GM12872 (cell line): ENCODE results near the gene PREX1.

Source experiments
- TF ChIP-seq, protein P1 (sequence below): IDR thresholded peaks from 3 replicates; pipeline ENCODE4 v1.5.1; 2011; ENCODE audit warnings: low read depth, mild to moderate bottlenecking, low read length, moderate library complexity; ENCODE audit not compliant: insufficient read depth

PREX1 gene

DNA sequence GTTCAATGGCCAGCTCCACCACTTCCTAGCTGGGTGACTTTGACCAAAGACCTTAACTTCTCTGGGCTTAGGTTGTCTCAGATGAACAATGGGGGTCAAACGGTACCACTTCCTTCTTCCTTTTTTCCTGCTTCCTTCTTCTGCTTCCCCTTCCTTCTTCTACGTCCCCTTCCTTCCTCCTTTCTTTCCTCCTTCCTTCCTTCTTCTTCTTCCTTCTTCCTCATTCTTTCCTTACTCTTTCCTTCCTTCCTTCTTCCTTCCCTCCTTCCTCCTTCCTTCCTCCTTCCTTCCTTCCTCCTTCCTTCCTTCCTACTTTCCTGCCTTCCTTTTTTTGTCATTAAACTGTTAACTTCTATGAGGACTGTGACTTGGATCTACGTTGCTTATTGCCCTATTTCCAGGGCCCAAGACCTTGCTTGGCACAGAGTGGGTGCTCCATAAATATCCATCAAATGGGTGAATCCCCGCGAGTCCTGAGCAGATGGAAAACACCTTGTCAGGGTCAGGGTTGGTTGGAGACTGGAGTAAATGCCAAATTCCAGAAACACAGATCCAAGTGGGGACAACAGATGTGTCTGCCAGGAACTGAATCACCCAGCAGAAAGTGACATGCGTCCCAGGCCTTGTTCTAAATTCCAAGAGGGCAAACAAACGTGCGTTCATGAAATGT lies 243.3 kb downstream of the PREX1 start:
- TF ChIP-seq, protein P1, sequence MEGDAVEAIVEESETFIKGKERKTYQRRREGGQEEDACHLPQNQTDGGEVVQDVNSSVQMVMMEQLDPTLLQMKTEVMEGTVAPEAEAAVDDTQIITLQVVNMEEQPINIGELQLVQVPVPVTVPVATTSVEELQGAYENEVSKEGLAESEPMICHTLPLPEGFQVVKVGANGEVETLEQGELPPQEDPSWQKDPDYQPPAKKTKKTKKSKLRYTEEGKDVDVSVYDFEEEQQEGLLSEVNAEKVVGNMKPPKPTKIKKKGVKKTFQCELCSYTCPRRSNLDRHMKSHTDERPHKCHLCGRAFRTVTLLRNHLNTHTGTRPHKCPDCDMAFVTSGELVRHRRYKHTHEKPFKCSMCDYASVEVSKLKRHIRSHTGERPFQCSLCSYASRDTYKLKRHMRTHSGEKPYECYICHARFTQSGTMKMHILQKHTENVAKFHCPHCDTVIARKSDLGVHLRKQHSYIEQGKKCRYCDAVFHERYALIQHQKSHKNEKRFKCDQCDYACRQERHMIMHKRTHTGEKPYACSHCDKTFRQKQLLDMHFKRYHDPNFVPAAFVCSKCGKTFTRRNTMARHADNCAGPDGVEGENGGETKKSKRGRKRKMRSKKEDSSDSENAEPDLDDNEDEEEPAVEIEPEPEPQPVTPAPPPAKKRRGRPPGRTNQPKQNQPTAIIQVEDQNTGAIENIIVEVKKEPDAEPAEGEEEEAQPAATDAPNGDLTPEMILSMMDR = no peak

DNA sequence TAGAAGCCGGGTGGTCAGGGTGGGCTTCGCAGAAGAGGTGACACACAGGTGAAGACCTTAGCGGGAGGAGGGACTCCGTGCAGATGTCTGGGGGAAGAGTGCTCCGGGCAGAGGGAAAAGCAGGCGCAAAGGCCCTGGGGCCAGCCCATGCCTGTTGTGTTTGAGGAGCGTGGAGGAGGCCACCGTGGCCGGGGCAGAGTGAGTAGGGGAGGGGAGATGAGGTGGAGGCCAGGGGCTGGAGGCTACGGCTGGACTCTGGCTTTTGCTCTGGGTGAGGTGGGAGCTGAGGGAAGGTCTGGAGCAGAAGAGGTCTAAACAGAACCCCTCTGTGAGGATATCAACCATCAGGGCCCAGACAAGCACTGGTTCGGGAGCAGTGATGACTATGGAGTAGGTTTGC lies 244.0 kb downstream of the PREX1 start:
- TF ChIP-seq, protein P1 = no peak

DNA sequence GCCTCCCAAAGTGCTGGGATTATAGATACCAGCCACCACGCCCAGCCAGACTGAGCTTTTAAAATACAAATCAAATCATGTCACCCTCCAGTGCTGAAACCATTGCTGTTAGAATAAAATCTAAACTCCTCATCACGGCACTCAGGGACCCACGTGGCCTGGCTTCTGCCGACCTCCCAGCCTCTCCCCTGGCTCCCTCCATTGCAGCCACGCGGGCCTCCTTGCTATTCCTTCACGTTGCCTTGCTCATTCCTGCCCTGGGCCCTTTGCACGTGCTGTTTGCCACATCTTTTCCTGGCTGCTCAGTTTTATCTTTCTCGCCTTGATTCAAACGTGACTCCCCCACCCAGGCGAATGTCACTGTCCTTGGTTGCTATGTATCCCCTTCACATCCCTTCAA lies 244.6 kb downstream of the PREX1 start:
- TF ChIP-seq, protein P1 = no peak

DNA sequence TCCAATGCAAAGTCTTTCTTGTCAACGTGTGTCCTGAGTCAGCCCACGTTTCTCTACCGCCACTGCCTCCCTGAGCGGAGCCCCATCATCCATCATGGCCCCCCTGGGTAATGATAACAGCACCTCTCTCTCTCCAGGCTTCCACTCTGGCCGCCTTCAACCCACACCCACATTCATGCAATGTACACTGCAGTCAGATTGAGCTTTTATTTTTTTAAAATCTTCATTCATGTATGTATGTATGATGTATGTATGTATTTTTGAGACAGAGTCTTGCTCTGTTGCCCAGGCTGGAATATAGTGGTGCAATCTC lies 245.2 kb downstream of the PREX1 start:
- TF ChIP-seq, protein P1 = no peak

DNA sequence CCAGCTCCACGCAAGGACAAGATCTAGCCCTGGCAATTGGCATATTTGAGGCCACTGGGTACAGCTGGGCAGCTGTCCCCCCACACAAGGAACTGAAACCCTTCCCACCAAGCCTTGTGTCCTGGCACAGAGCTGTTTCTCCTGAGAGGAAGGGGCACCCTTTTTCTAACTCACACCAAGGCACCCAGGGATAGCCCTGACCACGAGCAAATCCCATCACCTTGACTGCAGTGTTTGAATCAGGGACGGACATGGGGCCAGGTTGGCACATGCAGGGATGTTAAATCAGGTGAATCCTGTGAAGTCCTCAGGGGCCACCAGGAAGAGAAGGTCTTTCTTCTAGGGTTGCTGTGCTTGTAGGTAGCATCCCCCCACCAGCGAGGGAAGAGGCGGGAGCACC lies 246.6 kb downstream of the PREX1 start:
- TF ChIP-seq, protein P1 = no peak

DNA sequence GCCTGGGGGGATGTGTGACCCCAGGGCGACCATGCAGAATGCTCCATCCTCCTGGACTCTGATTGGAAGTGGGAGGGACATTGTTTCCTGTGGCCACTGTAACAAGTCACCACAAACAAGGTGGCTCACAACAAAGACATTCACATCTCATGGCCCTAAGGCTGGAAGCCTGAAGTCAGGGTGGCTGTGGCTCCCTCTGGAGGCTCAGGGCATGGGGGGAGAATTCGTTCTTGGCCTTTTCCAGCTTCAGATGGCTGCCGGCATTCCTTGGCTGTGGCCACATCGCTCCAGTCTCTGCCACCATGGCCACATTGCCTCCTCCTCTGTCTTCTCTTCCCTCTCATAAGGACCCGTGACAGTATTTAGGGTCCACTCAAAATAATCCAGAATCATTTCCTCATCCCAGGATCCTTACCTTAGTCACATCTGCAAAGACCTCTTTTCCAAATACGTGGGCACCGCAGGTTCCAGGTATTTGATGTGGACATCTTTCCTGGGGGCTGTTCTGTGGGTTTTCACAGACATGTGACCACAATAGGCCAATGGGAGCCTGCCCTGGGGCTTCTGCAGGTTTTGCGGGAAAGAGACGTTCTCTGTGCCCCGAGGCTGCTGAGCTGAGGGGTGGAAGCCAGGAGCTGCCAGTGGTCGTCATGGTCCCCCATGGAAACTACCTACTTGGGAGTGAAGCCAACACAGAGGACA lies 249.3 kb downstream of the PREX1 start:
- TF ChIP-seq, protein P1 = no peak

DNA sequence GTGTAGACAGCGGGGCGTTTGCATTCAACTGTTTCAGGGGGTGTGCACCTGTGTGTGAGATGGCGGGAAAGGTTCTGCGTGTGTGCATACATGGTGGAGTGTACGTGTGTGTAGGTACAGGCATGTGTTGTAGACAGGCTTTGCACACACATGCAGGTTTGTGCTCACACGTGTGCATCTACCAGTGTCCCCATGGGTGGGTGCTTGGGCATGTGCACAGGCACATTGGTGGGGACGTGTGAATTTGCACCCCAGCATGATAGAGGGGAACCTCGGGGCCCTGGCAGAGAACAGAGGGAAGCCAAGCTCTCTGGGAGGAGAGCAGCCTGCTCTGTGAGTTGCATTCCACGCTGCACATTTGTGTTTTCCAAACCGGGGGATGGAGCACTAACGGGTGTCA lies 250.2 kb downstream of the PREX1 start:
- TF ChIP-seq, protein P1 = no peak

DNA sequence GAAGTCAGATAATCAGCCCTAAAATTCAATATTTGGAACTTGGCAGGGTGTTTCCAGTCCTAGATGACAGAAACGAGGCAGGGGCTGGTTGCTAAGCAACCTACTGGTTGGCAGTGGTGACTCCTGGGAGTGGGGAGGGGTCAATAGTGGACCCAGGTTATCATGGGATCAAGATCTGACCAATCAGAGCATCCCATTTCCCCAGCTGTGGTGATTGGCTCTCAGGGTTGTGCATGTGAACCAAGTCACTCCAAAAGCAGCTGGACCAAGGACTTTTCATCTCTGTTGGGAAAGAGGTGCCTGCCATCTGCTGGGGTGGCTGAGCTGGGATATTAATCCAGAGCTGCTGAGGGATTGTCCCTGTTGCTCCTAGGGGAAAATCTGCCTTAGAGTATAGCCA lies 253.4 kb downstream of the PREX1 start:
- TF ChIP-seq, protein P1 = no peak
